Body of pancreas (tissue), 4 donors: Measurements from ENCODE around the gene ATG7.

Source experiments
- POLR2A ChIP-seq, 3 donors: fragments of 450-650 bp; IDR thresholded peaks; one replicate each; pipeline ENCODE4 v1.6.1; 2016; ENCODE audit warnings: antibody characterized with exemption in 3 of 3, mild to moderate bottlenecking in 2 of 3
- TF ChIP-seq, protein P1 (sequence below), 7 experiments: fragments of 450-650 bp in 4 of 7; fragments of 200-600 bp in 3 of 7; sonication (generic) in 3 of 7; IDR thresholded peaks; one replicate each; pipeline ENCODE4 v1.5.1; 2016 to 2019; ENCODE audit warnings: antibody characterized with exemption in 7 of 7

GRCh38 chr3:11312166-11312565 is 40.0 kb downstream of the ATG7 start:
- TF ChIP-seq, protein P1, sequence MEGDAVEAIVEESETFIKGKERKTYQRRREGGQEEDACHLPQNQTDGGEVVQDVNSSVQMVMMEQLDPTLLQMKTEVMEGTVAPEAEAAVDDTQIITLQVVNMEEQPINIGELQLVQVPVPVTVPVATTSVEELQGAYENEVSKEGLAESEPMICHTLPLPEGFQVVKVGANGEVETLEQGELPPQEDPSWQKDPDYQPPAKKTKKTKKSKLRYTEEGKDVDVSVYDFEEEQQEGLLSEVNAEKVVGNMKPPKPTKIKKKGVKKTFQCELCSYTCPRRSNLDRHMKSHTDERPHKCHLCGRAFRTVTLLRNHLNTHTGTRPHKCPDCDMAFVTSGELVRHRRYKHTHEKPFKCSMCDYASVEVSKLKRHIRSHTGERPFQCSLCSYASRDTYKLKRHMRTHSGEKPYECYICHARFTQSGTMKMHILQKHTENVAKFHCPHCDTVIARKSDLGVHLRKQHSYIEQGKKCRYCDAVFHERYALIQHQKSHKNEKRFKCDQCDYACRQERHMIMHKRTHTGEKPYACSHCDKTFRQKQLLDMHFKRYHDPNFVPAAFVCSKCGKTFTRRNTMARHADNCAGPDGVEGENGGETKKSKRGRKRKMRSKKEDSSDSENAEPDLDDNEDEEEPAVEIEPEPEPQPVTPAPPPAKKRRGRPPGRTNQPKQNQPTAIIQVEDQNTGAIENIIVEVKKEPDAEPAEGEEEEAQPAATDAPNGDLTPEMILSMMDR (IDR thresholded peaks at IDR 0.05) = no peak
- TF ChIP-seq POLR2A (IDR thresholded peaks at IDR 0.05) = no peak
